SK-N-SH treated with all-trans-retinoic acid at 6 μM for 48 hours (cell line): ENCODE results near the gene NYAP1.

ENCODE experiments used
- ATAC-seq: fragments of 200-7000 bp; cut with Tn5 transposase; 3 replicates; pipeline ENCODE4 v1.9.1; 2020; ENCODE audit warnings: mild to moderate bottlenecking, moderate library complexity
- ARNTL ChIP-seq: fragments of 450-650 bp; formaldehyde crosslinking; IDR thresholded peaks from 2 replicates; pipeline ENCODE4 v1.5.0; 2020; ENCODE audit warnings: low read depth, mild to moderate bottlenecking, moderate library complexity, borderline replicate concordance
- BACH2 ChIP-seq: fragments of 250-450 bp; sonication (Bioruptor Pico); IDR thresholded peaks from 2 replicates; pipeline ENCODE4 v1.9.0; 2021; ENCODE audit warnings: mild to moderate bottlenecking, borderline replicate concordance
- CREB5 ChIP-seq: fragments of 250-450 bp; sonication (Bioruptor Pico); IDR thresholded peaks from 2 replicates; pipeline ENCODE4 v1.5.1; 2020; ENCODE audit warnings: low read depth, mild to moderate bottlenecking, moderate library complexity
- CSDC2 ChIP-seq: fragments of 250-450 bp; sonication (Bioruptor Pico); IDR thresholded peaks from 2 replicates; pipeline ENCODE4 v1.5.0; 2020; ENCODE audit warnings: mild to moderate bottlenecking, moderate library complexity
- CSRNP3 ChIP-seq: fragments of 250-450 bp; sonication (Bioruptor Pico); IDR thresholded peaks from 2 replicates; pipeline ENCODE4 v1.5.1; 2021; ENCODE audit warnings: mild to moderate bottlenecking, moderate library complexity
- ESRRG ChIP-seq: fragments of 250-450 bp; sonication (Bioruptor Pico); IDR thresholded peaks from 2 replicates; pipeline ENCODE4 v1.6.1; 2021; ENCODE audit warnings: mild to moderate bottlenecking
- GLIS3 ChIP-seq: fragments of 250-450 bp; sonication (Bioruptor Pico); IDR thresholded peaks from 2 replicates; pipeline ENCODE4 v1.5.0; 2020; ENCODE audit warnings: mild to moderate bottlenecking, moderate library complexity
- ISL1 ChIP-seq: fragments of 250-450 bp; sonication (Bioruptor Pico); IDR thresholded peaks from 2 replicates; pipeline ENCODE4 v2.1.2; 2022; ENCODE audit warnings: mild to moderate bottlenecking, moderate library complexity
- OSR1 ChIP-seq: fragments of 250-450 bp; sonication (Bioruptor Pico); IDR thresholded peaks from 2 replicates; pipeline ENCODE4 v1.8.0; 2022; ENCODE audit warnings: moderate library complexity, mild to moderate bottlenecking, inconsistent platforms
- PATZ1 ChIP-seq: fragments of 250-450 bp; sonication (Bioruptor Pico); IDR thresholded peaks from 2 replicates; pipeline ENCODE4 v1.8.0; 2020; ENCODE audit warnings: mild to moderate bottlenecking, moderate library complexity, borderline replicate concordance
- POU6F1 ChIP-seq: fragments of 250-450 bp; sonication (Bioruptor Pico); IDR thresholded peaks from 2 replicates; pipeline ENCODE4 v1.8.0; 2021; ENCODE audit warnings: low read depth, mild to moderate bottlenecking, moderate library complexity, borderline replicate concordance
- PPARA ChIP-seq: fragments of 250-450 bp; sonication (Bioruptor Pico); IDR thresholded peaks from 2 replicates; pipeline ENCODE4 v1.5.0; 2020; ENCODE audit warnings: mild to moderate bottlenecking, borderline replicate concordance
- RARB ChIP-seq: fragments of 250-450 bp; sonication (Bioruptor Pico); IDR thresholded peaks from 2 replicates; pipeline ENCODE4 v1.8.0; 2021; ENCODE audit warnings: mild to moderate bottlenecking, moderate library complexity
- SNAI2 ChIP-seq: fragments of 250-450 bp; sonication (Bioruptor Pico); IDR thresholded peaks from 2 replicates; pipeline ENCODE4 v1.5.0; 2020; ENCODE audit warnings: mild to moderate bottlenecking, moderate library complexity
- TCF4 ChIP-seq: fragments of 250-450 bp; sonication (Bioruptor Pico); IDR thresholded peaks from 2 replicates; pipeline ENCODE4 v1.8.0; 2021; ENCODE audit warnings: mild to moderate bottlenecking, moderate library complexity, borderline replicate concordance
- TSHZ2 ChIP-seq: fragments of 250-450 bp; sonication (Bioruptor Pico); IDR thresholded peaks from 2 replicates; pipeline ENCODE4 v1.5.0; 2020; ENCODE audit warnings: mild to moderate bottlenecking, moderate library complexity
- ZC3H10 ChIP-seq: fragments of 250-450 bp; sonication (Bioruptor Pico); IDR thresholded peaks from 2 replicates; pipeline ENCODE4 v1.5.1; 2021; ENCODE audit warnings: mild to moderate bottlenecking, moderate library complexity
- ZFP3 ChIP-seq: fragments of 250-450 bp; sonication (Bioruptor Pico); IDR thresholded peaks from 2 replicates; pipeline ENCODE4 v1.5.0; 2020; ENCODE audit warnings: mild to moderate bottlenecking, moderate library complexity
- ZFP30 ChIP-seq: fragments of 450-650 bp; formaldehyde crosslinking; IDR thresholded peaks from 2 replicates; pipeline ENCODE4 v1.5.0; 2022; ENCODE audit warnings: mild to moderate bottlenecking, moderate library complexity
- ZNF565 ChIP-seq: fragments of 450-650 bp; formaldehyde crosslinking; conservative IDR thresholded peaks from 2 replicates; pipeline ENCODE4 v1.5.0; 2020; ENCODE audit warnings: low read depth, mild to moderate bottlenecking, moderate library complexity
- ZNF70 ChIP-seq: fragments of 450-650 bp; formaldehyde crosslinking; IDR thresholded peaks from 2 replicates; pipeline ENCODE4 v1.5.0; 2020; ENCODE audit warnings: mild to moderate bottlenecking, moderate library complexity
- ZNF8 ChIP-seq: fragments of 450-650 bp; formaldehyde crosslinking; IDR thresholded peaks from 2 replicates; pipeline ENCODE4 v1.5.0; 2020; ENCODE audit warnings: mild to moderate bottlenecking, moderate library complexity

Gene NYAP1

GRCh38 chr7:100471021-100471420, 12.7 kb upstream of the NYAP1 start:
- ATAC-seq: no peak
- TF ChIP-seq PATZ1 (CRISPR knock-in tag) (no peak), SNAI2 (CRISPR knock-in tag) (no peak), ZNF8 (CRISPR knock-in tag) (no peak), GLIS3 (CRISPR knock-in tag) (no peak), CREB5 (CRISPR knock-in tag) (no peak), POU6F1 (CRISPR knock-in tag) (no peak), PPARA (CRISPR knock-in tag) (no peak), ZFP30 (CRISPR knock-in tag) (no peak), ARNTL (CRISPR knock-in tag) (no peak), ZNF70 (no peak), ISL1 (no peak), OSR1 (CRISPR knock-in tag) (no peak), ZNF565 (no peak), CSDC2 (no peak), ZFP3 (CRISPR knock-in tag) (no peak), TCF4 (CRISPR knock-in tag) (no peak), RARB (CRISPR knock-in tag) (no peak), BACH2 (no peak), ZC3H10 (CRISPR knock-in tag) (no peak)
- TF ChIP-seq, all 23 proteins: peak for 0

DNA sequence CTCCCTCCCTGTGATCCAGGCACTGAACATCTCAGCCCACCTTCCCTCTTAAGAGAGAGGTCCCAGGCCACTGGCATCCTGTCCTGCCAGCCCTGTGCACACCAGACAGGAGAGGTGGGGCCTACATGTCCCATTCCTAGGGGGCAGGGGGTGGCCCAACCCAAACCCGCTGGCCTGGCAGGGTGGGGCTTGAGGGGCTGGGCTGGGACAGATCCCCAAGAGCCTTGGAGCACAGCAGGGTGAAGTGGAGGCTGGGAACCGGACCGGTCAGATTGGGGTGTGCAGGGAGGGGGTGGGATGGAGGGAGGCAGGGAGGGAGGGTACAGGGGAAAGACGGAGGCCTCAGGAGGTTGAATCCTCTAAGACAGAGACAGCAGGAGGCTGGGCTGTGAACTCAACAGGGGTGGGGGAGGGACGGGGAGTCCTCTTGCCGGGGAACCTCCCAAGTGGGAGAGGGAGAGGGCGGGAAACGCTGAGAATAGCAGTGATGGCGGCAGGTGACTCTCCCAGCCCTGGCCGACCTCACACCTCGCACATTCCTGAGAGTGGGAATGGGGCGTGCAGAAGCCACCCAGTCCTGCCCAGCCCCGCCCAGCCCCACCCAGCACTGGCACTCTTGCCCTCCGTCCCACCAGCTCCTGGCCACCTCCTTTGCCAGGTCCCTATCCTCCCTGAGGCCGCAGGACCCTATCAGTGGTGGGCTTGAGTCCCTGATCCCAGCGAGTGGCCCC, 11.4 kb upstream of the NYAP1 start:
- no peak for TF ChIP-seq ZNF70
- no peak for TF ChIP-seq ESRRG (CRISPR knock-in tag)
- no peak for TF ChIP-seq ZC3H10 (CRISPR knock-in tag)
- TF ChIP-seq CSDC2: no peak
- TF ChIP-seq TSHZ2 (CRISPR knock-in tag): no peak
- no peak for TF ChIP-seq CREB5 (CRISPR knock-in tag)
- TF ChIP-seq PATZ1 (CRISPR knock-in tag): no peak
- TF ChIP-seq CSRNP3 (CRISPR knock-in tag): no peak
- TF ChIP-seq GLIS3 (CRISPR knock-in tag): no peak
- no peak for TF ChIP-seq ZNF8 (CRISPR knock-in tag)
- no peak for TF ChIP-seq PPARA (CRISPR knock-in tag)
- no peak for TF ChIP-seq ZFP3 (CRISPR knock-in tag)
- TF ChIP-seq TCF4 (CRISPR knock-in tag): no peak
- TF ChIP-seq ZNF565: no peak
- TF ChIP-seq RARB (CRISPR knock-in tag): no peak
- no peak for TF ChIP-seq BACH2
- TF ChIP-seq OSR1 (CRISPR knock-in tag): no peak
- TF ChIP-seq ISL1: no peak
- ATAC-seq: no peak
